Erythroblast (primary cell): ENCODE measurements around the gene WWP2.

Source experiments
- GATA1 ChIP-seq: IDR thresholded peaks from 2 replicates; pipeline ENCODE4 v1.6.1; 2011; ENCODE audit warnings: low read depth, mild to moderate bottlenecking, control low read depth, low read length, moderate library complexity
- POLR2A ChIP-seq: IDR thresholded peaks from 2 replicates; pipeline ENCODE4 v1.6.1; 2011; ENCODE audit warnings: mild to moderate bottlenecking, low read length

GRCh38 chr16:69833357-69834282 is 71.5 kb downstream of the WWP2 start:
- TF ChIP-seq POLR2A = no peak
- TF ChIP-seq GATA1 = no peak
